GM18909 (cell line): ENCODE data around the gene FGGY.
"Not testable (repeated sequence)": the region's sequence is repeated elsewhere in the genome, so short reads cannot be mapped to it uniquely, and the experiment has no call there.

Experiments
- ATAC-seq: cut with Tn5 transposase; IDR thresholded peaks from one replicate; pipeline ENCODE4 v1.9.1; 2021; ENCODE audit warnings: mild to moderate bottlenecking; ENCODE audit not compliant: unreplicated experiment, poor library complexity

FGGY gene

GRCh38 chr1:59653142-59653958 lies 356.5 kb downstream of the FGGY start:
- not testable (repeated sequence) for ATAC-seq

- no peak for ATAC-seq
These were observed 357.1 kb downstream of the FGGY start for GRCh38 chr1:59653968-59654367.

GRCh38 chr1:59657873-59658465 lies 361.1 kb downstream of the FGGY start:
- ATAC-seq: no peak

GRCh38 chr1:59664166-59664565 lies 367.3 kb downstream of the FGGY start:
- no peak for ATAC-seq

- no peak for ATAC-seq
These were observed 369.2 kb downstream of the FGGY start for GRCh38 chr1:59666106-59666505.

- ATAC-seq: no peak
These were observed 370.1 kb downstream of the FGGY start for GRCh38 chr1:59667020-59667419.

- ATAC-seq: no peak
These were observed 372.9 kb downstream of the FGGY start for GRCh38 chr1:59669752-59670312.

- no peak for ATAC-seq
These were observed 373.8 kb downstream of the FGGY start for GRCh38 chr1:59670662-59671061.

GRCh38 chr1:59671066-59671952 lies 374.4 kb downstream of the FGGY start:
- no peak for ATAC-seq

- ATAC-seq: no peak
These were observed 375.0 kb downstream of the FGGY start for GRCh38 chr1:59671953-59672305.

- no peak for ATAC-seq
These were observed 376.1 kb downstream of the FGGY start for GRCh38 chr1:59672851-59673572.

GRCh38 chr1:59673573-59674450 lies 376.9 kb downstream of the FGGY start:
- no peak for ATAC-seq

GRCh38 chr1:59674595-59674994 lies 377.7 kb downstream of the FGGY start:
- ATAC-seq: no peak

- ATAC-seq: no peak
These were observed 379.0 kb downstream of the FGGY start for GRCh38 chr1:59675936-59676335.

GRCh38 chr1:59678040-59678439 lies 381.1 kb downstream of the FGGY start:
- no peak for ATAC-seq

GRCh38 chr1:59678493-59679228 lies 381.8 kb downstream of the FGGY start:
- ATAC-seq: no peak

- ATAC-seq: no peak
These were observed 383.1 kb downstream of the FGGY start for GRCh38 chr1:59680044-59680443.

GRCh38 chr1:59682396-59683080 lies 385.6 kb downstream of the FGGY start:
- no peak for ATAC-seq
